HG02623 (cell line): ENCODE results near the gene GALNT2.

Experiments
- ATAC-seq: cut with Tn5 transposase; IDR thresholded peaks from one replicate; pipeline ENCODE4 v1.9.1; 2021; ENCODE audit warnings: moderate library complexity; ENCODE audit not compliant: unreplicated experiment

The GALNT2 gene

GRCh38 chr1:230110971-230111370 lies 43.9 kb downstream of the GALNT2 start:
- no peak for ATAC-seq

- ATAC-seq = no peak
Observed at GRCh38 chr1:230112131-230112701, 45.2 kb downstream of the GALNT2 start.

- no peak for ATAC-seq
Observed at GRCh38 chr1:230112782-230113181, 45.7 kb downstream of the GALNT2 start.

GRCh38 chr1:230113235-230113592 lies 46.2 kb downstream of the GALNT2 start:
- no peak for ATAC-seq

- ATAC-seq = no peak
Observed at GRCh38 chr1:230113593-230114236, 46.7 kb downstream of the GALNT2 start.

- no peak for ATAC-seq
Observed at GRCh38 chr1:230114237-230114651, 47.2 kb downstream of the GALNT2 start.

- ATAC-seq = no peak
Observed at GRCh38 chr1:230117694-230118093, 50.7 kb downstream of the GALNT2 start.

- no peak for ATAC-seq
Observed at GRCh38 chr1:230119340-230119739, 52.3 kb downstream of the GALNT2 start.

GRCh38 chr1:230120289-230120920 lies 53.4 kb downstream of the GALNT2 start:
- no peak for ATAC-seq

GRCh38 chr1:230120921-230121381 lies 53.9 kb downstream of the GALNT2 start:
- ATAC-seq = no peak

GRCh38 chr1:230121950-230122349 lies 54.9 kb downstream of the GALNT2 start:
- ATAC-seq = no peak

- ATAC-seq = peak; percentile 1
Observed at GRCh38 chr1:230122366-230123279, 55.6 kb downstream of the GALNT2 start.

- peak; percentile 83 for ATAC-seq
Observed at GRCh38 chr1:230123280-230124185, 56.5 kb downstream of the GALNT2 start.

GRCh38 chr1:230124186-230125128 lies 57.4 kb downstream of the GALNT2 start:
- no peak for ATAC-seq

- ATAC-seq = no peak
Observed at GRCh38 chr1:230125141-230125540, 58.1 kb downstream of the GALNT2 start.

- ATAC-seq = no peak
Observed at GRCh38 chr1:230125640-230126528, 58.8 kb downstream of the GALNT2 start.

GRCh38 chr1:230126529-230127104 lies 59.6 kb downstream of the GALNT2 start:
- no peak for ATAC-seq
